ENCODE data around the gene TNS2.

TNS2 gene

DNA sequence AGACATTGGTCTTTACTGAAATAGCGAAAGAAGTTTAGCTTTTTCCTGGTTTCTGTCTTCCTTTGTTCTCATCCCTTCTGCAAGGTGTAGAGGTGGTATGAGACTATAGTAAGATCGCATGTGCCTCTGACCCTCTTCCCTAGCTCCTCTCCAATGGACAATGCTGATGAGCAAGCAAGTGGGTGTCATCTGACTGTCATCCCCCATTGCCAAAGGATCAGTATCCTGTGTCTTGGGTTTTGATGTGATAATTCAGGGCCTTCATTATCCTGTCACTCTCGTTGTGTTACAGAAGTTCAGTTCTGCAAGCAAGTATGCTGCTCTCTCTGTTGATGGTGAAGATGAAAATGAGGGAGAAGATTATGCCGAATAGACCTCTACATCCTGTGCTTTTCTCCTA is 10.0 kb upstream of the TNS2 start:
- in situ Hi-C loops (cut with MboI; ENCODE audit: low sequenced_read_pairs) = no loop called here

DNA sequence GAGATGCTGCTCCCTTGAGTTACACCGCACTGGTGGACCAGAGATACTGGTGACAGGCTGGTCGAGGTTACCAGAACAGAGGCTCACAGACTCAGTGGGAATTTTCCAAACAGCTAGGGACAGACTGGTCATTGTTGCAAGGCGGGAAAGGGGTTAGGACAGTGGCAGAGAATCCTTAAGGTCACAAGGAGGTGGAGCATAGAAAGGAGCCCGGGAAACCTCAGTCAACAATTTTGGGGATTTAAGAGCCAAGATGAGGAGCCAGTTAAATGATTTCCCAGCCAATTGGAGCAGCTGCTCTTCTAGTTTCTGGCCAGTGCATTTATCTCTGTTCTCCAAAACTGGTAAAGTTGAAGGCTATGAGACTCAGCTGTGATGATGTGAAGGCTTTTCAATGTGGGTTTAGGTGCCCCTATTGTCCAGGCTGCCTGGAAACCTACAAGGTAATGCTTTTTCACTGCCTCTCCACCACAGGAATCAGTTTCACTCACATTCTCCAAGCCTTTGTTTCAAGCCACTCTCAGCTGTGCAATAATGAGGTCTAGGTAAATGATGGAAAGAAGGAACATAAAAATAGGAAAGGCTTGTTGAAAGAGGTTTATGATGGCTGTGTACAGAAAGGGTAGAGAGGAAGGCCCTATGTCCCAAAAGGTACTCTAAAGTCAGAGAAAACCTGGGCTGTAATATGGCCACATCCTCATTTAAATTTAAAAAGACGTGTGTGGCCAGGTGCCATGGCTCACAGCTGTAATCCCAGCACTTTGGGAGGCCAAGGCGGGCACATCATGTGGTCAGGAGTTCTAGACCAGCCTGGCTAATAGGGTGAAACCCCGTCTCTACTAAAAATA is 7.0 kb upstream of the TNS2 start:
- in situ Hi-C loops (cut with MboI; ENCODE audit: low sequenced_read_pairs) = no loop called here

DNA sequence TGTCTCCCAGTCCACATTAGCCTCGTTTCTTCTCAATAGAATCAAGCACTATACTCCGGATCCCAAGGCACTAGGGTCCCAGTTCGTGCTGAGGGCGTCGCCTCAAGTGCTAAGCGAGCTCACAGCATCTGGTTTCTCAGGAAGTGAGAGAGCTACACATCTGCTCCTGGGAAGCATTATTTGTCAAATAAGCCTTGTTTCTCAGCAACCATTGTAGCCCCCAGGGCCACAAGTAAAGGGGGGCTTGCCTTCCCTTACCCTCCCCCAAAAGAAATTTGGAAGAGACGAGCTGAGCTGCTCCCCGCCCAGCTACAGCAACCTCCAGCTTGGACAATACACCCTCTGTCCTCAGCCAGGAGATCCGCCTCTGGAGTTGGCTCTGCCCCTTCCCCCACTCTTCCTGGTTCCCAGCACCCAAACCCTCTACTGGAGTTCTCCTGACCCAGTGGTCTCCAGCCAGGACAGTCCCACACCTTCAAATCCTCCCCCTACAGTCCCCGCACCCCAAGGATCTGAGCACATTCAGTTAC is 5.7 kb upstream of the TNS2 start:
- in situ Hi-C loops (cut with MboI; ENCODE audit: low sequenced_read_pairs) = no loop called here

DNA sequence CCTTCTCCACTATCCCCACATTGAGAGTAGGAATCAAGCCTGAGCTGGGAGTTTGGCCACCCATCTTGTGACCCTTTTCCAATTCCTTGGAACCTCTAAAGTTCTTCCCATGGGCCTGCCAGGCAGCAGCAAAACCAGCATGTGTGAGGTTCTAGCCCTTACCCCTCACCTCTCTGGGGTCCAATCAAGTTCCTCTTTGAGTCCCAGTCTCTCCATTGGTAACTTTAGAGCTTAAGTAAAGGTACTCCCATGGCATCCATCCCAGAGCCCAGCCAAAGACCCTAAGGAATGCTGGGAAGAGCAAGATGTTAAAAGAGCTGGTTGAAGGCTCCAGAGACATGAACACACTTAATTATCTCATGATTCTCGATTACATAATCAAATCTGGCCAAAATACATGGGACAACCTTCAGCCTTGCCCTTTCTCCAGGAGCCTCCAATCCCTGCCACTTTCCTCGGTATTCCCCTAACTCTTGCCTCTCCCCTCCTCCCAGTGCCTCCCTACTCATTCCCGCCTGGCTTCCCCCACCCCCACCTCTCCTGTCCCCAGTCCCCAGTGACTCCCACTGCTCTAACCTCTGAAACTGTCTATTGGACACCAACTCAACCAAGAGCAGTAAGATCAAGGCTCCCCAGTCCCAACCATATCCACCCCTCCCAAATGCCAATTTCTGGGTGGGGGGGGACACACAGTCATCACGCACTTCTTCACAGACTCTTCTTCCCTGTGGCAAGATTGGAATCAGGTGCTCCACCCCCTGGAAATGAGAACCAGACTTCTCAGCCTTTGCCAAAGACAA is 4.8 kb upstream of the TNS2 start:
- in situ Hi-C loops (cut with MboI; ENCODE audit: low sequenced_read_pairs) = no loop called here

DNA sequence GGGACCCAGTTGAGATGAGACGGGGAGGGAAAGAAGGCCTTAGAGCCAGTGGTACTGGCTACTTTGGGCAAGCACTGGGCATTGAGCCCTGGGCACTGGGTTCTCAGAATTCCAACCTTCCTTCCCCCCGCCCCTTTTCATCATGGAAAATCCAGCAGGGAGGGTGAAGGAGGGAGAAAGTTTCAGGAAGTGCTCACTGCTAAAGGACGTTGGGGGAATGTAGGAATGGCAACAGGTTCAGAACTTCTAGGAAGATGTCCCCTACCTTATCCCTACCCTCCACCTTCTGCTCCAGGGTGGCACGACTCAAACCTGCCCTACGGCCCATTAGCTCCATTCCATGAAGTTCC is 4.2 kb upstream of the TNS2 start:
- in situ Hi-C loops (cut with MboI; ENCODE audit: low sequenced_read_pairs) = no loop called here

DNA sequence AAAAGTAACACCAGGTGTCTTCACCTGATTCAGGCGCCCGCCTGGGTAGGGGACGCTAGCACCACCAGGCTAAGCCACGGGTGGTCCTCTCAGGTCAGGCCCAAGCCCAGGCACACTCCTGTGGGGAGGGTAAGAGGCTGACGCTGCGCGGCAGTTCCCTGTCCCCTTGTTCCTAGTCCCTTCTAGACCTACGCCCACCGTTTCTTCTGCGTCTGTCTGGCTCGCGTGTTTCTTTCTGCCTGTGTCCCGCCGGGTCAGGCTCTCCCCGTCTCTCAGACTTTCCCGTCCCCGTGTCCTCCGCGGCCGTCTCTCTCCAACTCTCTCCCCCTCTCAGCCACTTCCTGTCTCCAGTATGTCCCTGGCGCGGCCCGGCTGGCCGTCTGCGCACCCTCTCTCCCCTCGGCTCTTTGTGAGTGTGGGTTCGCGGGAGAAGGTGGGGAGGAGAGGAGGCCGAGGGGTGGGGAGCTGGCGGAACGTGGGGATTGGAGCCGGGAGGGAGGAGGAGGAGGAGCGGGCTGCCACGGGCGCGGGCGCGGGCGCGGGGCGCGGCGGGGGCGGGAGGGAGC is 3.1 kb upstream of the TNS2 start:
- in situ Hi-C loops (cut with MboI; ENCODE audit: low sequenced_read_pairs) = no loop called here

DNA sequence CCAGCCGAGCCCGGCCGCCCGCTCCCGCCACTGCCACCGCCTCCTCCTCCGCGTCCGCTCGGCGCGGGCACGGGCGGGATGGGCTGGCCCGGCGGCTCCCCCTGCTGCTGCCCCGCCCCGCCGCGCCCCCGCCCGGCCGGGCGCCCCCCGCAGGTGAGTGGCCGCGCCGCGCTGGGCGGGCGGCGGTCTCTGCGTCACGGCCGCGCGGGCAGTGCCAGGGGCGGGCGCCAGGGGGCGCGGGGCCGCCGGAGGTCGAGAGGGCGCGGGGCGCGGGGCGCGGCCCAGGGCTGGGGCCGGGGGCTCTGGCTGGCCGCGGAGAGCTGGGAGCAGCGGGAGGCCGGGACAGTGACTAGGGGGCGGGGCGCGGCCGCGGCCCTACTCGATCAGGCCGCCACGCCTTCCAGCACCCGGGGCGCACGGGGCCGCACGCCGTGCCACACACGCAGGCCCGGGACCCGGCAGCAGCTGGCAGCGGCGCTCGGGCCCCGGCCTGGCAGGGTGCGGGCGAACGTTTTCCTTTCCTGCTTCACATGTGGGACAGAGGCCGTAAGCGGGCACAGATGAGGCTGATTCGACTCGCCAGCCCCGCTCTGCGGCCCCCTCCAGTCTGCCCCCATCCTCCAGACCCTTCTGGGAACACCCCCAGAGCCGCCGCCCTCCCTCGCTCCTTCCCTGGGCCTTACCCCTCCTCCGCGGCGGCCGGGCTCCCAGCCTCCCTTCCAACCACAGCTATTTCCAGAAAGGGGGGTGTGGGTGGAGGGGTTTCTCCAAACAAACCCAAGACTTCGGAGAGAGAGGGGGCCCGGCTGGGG is 2.4 kb upstream of the TNS2 start:
- in situ Hi-C loops (cut with MboI; ENCODE audit: low sequenced_read_pairs) = no loop called here

DNA sequence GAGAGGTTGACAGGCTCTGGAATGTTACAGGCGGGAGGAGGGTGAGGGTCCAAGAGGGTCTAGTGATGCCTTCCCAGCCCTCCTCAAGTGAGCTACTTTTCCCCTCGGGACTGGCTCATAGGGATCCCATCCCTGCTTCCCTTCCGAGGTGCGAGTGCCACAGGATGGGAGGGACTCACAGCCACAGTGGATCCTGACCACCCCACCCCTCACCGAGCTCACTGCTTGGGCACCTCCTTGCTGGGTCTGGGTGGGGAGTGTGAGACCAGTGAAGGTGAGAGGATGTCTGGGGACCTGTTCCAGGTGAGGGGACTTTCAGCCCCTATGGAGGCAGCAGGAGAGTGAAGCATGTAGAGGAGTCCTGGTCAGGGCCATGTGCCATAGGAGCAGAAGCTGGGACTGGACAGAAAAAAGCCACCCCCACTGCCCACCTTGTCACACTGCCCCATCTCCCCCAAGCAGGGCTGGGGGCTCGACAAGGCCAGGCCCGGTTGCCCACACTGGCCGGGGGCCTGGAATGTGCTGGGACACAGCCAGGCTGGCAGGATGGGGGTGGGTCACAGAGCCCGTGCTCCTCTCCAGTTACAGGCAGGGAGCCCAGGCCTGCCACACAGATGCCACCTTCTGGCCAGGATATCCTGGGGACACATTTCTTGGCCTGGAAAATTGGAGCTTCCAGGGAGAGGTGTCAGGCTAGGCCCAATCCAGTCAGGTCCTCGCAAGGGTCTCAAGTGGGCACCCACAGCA is 1.7 kb upstream of the TNS2 start:
- in situ Hi-C loops (cut with MboI; ENCODE audit: low sequenced_read_pairs) = no loop called here

DNA sequence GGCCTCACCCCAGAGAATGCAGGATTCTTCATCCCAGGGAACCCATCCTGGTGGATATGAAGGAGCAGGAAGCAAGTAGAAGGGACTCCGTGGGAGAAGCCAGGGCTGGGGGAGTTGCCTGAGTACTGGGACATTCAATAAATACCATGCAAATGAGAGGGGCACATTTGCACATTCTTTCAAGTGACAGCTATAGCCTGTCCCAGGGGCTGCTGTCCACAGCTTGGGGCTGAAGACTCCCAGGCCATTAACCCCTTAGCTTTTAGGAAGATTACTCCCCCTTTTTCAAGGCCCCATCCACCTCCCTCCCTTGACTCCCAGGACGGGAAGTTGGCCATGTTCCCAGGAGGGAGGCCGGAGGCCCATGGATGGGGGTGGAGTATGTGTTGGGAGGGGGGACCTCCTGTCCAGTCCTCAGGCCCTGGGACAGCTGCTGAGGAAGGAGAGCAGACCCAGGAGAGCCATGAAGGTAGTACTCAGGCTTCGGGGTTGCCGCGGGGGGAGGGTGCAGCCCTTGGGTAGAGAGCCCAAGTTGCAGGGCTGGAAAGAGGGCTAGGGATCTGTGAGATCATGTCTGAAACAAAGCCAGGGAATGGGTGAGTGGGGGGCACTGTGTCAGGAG is 974 bp upstream of the TNS2 start:
- in situ Hi-C loops (cut with MboI; ENCODE audit: low sequenced_read_pairs) = no loop called here

DNA sequence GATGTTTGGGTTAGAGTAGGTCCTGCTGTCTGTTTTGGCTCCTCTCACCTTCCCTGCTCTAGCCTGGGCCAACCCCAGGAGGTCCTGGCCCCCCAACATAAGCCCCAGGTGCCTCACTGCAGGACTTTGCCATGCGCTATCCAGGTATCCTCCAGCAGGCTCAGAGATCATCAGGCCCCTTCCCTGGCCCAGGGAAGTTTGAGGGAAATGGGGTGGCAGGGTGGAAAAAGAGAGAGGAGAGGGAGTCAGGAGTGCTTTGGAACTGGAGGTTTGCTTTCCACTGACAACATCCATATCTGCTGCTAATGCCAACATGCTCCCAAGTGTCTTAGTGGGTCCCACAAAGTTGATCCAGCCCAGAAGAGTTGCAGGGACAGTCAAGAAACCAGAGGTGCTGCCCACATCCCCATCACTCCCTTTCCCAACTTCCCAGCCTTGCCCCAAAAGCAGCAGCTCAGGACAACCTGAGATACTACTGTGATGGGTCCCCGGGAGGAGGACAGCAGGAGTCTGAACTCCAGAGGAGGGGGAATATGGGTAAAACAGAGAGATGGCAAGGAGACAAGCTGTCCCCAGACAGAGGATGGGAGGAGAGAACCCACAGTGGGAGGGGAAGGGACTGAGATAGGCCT is 677 bp downstream of the TNS2 start:
- in situ Hi-C loops (cut with MboI; ENCODE audit: low sequenced_read_pairs) = loop anchor here (25.0 kb wide), 1 partner anchor 237 kb away; the partner anchor contains the start of genes MYG1 and PFDN5

DNA sequence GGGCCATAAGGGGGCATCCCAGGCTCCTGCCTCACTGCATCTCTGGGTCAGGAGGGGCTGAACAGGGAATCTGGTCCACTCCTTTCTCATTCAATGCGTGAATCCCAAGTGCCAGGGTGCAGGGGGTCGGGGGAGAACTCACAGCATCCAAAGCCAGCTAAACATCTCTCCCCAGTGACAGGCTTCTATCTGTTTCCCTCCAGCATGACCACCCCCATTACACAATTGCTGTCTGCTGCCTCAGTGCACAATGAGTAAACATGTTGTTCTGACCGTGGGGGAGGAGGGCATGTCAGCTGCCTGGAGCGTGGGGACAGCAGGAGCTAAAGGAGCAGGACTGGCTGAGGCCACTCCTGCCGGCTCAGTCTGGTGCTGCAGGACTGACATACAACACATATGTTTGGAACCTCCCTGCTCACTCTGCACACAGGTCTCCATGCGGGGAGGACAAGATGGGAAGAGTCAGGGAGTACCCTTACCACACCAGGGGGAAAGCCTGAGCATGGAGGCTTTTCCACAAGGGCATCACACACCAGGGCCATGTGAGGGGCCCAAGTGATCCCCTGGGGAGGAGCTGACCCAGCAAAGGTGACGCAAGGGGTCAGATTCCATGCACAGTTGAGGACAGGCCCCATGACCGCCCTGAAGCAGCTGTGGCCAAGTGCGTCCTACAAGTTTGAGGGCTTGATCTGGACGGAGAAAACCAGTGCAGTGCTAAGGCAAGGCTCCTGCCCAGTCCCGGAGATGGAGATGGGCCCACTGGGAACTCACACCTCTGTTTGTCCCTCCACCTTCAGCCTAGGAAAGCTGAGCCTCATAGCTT is 1.4 kb downstream of the TNS2 start:
- in situ Hi-C loops (cut with MboI; ENCODE audit: low sequenced_read_pairs) = loop anchor here (25.0 kb wide), 1 partner anchor 236 kb away; the partner anchor contains the start of genes MYG1 and PFDN5

DNA sequence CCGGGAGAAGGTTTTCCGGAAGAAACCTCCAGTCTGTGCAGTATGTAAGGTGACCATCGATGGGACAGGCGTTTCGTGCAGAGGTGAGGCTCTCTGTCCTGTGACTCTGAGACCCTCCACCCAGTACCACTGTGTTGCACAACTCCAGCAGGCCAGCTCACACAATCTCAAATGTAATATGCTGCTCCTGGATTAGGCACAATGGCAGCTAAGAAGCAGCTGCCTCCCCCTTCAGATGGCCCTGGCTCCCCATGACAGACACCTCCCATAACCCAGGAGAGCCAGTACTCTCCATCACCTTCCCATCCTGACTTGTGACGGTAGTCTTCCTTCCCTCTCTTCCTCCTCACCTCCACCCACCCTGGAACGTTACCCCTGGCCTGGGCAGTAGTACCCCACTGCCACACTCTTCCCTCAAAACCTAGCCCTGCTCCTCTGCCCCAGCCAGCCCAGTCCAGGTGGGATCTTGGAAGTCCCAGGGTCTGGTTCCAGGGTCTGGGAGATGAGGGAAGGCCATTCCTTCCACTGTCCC is 2.1 kb downstream of the TNS2 start:
- in situ Hi-C loops (cut with MboI; ENCODE audit: low sequenced_read_pairs) = loop anchor here (25.0 kb wide), 1 partner anchor 235 kb away; the partner anchor contains the start of genes MYG1 and PFDN5

DNA sequence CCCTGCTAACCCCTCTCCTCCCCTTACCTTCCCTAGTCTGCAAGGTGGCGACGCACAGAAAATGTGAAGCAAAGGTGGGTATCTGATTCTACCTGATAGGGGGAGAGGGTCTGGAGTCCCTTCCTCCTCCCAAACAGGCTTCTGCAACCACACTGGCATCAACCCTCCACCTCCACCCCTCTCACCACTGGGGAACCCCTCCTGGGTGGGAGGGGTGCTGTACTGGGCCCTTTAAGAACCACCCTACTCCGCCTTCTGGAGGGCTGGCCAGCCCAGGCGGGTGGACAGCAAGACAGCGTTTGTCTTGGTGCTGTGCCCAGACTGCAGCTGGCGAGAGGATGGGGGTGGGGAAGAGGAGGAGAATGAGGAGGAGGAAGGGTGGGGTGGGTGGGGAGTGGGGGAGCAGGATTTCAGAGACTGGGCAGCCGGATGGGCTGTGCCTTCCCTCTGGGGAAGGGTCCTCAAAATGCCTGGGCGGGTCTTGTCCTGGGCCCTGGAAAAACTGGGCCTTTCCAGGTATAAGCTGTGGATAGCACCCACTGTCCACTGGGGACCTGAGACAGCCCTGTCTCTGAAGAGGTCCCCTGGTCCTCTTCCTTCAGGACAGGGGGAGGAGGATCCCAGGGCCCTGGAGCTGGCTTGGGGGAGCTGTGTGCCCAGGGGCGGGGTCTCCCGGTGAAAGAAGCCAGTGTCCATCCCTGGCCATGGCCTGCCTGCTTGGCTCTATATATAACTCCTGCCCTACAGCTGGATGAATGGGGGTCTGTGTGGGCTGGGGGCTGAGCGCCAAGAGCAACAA is 2.8 kb downstream of the TNS2 start:
- in situ Hi-C loops (cut with MboI; ENCODE audit: low sequenced_read_pairs) = loop anchor here (25.0 kb wide), 1 partner anchor 235 kb away; the partner anchor contains the start of genes MYG1 and PFDN5

DNA sequence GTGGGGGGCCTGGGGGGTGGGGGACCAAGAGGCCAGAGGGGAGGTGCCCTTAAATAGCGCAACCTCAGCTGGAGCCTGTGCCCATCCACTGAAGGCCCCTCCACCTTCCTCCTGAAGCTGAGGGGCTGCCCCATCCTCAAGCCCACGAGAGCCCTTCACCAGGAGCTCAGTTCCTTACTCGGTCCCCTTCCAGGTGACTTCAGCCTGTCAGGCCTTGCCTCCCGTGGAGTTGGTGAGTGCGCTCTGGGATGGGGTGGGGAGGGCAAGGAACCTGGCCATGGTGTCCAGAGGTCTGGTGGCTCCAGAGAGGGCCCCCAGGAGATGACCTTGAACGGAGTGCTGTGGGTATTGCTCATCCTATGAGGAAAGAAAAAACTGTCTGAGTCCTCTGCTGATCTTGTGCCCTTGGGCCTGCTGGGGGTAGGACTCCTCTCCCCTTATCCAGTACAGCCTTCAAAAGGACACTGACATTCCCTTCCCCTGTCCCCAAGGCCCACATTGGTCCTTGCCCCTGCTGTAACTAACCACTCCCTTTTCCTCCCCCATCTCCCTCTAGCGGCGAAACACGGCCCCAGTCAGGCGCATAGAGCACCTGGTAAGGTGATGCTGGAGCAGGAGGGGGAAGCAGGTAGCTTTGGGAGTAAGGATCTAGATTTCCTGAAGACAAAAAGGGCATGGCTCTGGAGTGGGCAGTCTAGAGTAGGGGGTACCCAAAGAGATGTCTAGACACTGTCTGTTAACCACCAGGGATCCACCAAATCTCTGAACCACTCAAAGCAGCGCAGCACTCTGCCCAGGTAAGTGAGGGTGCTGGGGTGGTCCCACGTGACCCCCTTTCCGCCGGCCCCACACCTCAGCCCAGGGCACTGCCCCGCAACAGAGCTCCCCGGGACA is 3.6 kb downstream of the TNS2 start:
- in situ Hi-C loops (cut with MboI; ENCODE audit: low sequenced_read_pairs) = loop anchor here (25.0 kb wide), 1 partner anchor 234 kb away; the partner anchor contains the start of genes MYG1 and PFDN5

DNA sequence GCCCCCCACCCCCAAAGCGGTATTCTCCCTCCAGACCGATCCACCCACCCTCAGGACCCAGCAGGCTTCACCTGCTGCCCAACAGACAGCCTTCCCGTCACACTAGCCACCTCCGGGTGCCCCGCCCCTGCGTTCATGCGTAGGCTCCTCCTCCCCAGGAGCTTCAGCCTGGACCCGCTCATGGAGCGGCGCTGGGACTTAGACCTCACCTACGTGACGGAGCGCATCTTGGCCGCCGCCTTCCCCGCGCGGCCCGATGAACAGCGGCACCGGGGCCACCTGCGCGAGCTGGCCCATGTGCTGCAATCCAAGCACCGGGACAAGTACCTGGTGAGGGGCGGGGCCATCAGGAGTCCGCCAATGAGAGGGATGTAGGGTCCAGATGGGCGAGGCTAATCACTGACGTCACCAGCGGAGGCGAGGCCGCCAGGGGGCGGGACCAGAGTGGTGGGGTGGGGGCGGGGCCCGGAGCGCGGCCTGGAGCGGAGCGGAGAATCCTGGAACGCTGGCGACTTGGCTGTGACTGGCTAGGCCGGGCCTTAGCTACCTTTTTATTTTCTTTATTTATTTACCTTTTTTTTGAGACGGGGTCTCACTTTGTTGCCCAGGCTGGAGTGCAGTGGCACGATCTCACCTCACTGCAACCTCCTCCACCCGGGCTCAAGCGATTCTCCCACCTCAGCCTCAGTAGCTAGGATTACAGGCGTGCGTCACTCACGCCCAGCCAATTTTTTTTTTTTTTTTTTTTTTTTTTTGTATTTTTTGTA is 4.4 kb downstream of the TNS2 start:
- in situ Hi-C loops (cut with MboI; ENCODE audit: low sequenced_read_pairs) = loop anchor here (25.0 kb wide), 1 partner anchor 233 kb away; the partner anchor contains the start of genes MYG1 and PFDN5

All from HL-60/S4 treated with retinoic acid at 250 ng/mL for 4 days and 3 days (cell line).